Tibial nerve (tissue), 4 donors: Measurements from ENCODE around the gene DOCK1. TPM values are rescaled to one million over a fixed set of nuclear protein-coding genes. Genes with fewer than 3 reads are reported as not detected.
"Not testable (repeated sequence)": the region's sequence is repeated elsewhere in the genome, so short reads cannot be mapped to it uniquely, and the experiment has no call there.

Source experiments
- DNase-seq, 2 donors: peaks; one replicate each; pipeline ENCODE4 v3.0.0-alpha.2; 2019; ENCODE audit warnings: low spot score in 2 of 2
- H3K27ac ChIP-seq, 4 donors: fragments of 200-600 bp; sonication (generic) in 3 of 4; one replicate each; pipeline ENCODE4 v1.5.1; 2017 to 2019; ENCODE audit warnings: mild to moderate bottlenecking in 1 of 4
- H3K27me3 ChIP-seq, 2 donors: fragments of 200-600 bp; sonication (generic) in 1 of 2; one replicate each; pipeline versions ENCODE4 v1.5.1 to v1.6.0; 2017 to 2019
- H3K36me3 ChIP-seq, 3 donors: fragments of 200-600 bp; sonication (generic); one replicate each; pipeline ENCODE4 v1.5.1; 2018 to 2019
- H3K4me1 ChIP-seq, 4 donors: fragments of 200-600 bp; sonication (generic) in 3 of 4; one replicate each; pipeline ENCODE4 v1.5.1; 2017 to 2019
- H3K4me3 ChIP-seq, 4 donors: fragments of 200-600 bp; sonication (generic) in 3 of 4; one replicate each; pipeline ENCODE4 v1.5.1; 2017 to 2019; ENCODE audit warnings: mild to moderate bottlenecking in 1 of 4, moderate library complexity in 1 of 4
- H3K9me3 ChIP-seq, 4 donors: fragments of 200-600 bp; sonication (generic) in 3 of 4; one replicate each; pipeline ENCODE4 v1.5.1; 2017 to 2019
- EP300 ChIP-seq, 2 donors: sonication (generic); formaldehyde crosslinking; IDR thresholded peaks; one replicate each; pipeline ENCODE4 v1.6.1; 2017; ENCODE audit warnings: antibody characterized with exemption in 2 of 2, mild to moderate bottlenecking in 1 of 2
- POLR2A ChIP-seq, 2 donors: fragments of 450-650 bp; IDR thresholded peaks; one replicate each; pipeline ENCODE4 v1.6.1; 2017; ENCODE audit warnings: antibody characterized with exemption in 2 of 2, mild to moderate bottlenecking in 2 of 2, moderate library complexity in 2 of 2
- WGBS, 2 donors: methylation state at CpG; one replicate each; pipeline ENCODE4 v1.1.5; 2018; 5-methylcytosine and 5-hydroxymethylcytosine counted together
- total RNA-seq, 4 donors: library from RNA; depleted of rRNA; stranded (reverse); fragments of >200 nt; gene quantifications; one replicate each; pipeline ENCODE4 v1.1.0, GENCODE V29; 2016
- TF ChIP-seq, protein P1 (sequence below), 5 experiments: fragments of 200-600 bp in 3 of 5; fragments of 450-650 bp in 2 of 5; sonication (generic) in 3 of 5; IDR thresholded peaks; one replicate each; pipeline ENCODE4 v1.5.1; 2016 to 2019; ENCODE audit warnings: antibody characterized with exemption in 5 of 5, mild to moderate bottlenecking in 3 of 5, moderate library complexity in 2 of 5

Gene DOCK1
- total RNA-seq, 4 donors from 2014 or later, result 57.3 to 76.7 (median 63.7) TPM

DNA sequence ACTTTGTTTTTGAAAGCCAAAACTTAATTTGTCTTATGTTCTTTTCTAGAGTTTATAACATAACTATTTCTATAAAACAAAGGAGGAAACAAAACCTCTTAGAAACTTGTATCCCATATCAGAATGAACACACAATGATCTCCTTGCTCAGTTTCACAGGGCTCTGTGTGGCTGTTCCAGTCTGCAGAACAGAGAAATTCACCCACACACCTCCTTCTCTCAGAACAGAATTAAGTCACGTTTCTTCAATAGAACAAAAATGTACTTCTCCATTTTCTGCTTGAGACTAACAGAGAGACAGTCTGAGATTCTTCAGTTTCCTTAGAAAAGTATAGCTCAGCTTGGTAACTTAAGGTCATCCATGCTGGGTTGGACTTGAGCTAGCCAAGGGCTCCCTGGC, 15.8 kb upstream of the DOCK1 start:
- no peaks in the 10 kb centered on the region for H3K9me3 ChIP-seq
- TF ChIP-seq, protein P1, sequence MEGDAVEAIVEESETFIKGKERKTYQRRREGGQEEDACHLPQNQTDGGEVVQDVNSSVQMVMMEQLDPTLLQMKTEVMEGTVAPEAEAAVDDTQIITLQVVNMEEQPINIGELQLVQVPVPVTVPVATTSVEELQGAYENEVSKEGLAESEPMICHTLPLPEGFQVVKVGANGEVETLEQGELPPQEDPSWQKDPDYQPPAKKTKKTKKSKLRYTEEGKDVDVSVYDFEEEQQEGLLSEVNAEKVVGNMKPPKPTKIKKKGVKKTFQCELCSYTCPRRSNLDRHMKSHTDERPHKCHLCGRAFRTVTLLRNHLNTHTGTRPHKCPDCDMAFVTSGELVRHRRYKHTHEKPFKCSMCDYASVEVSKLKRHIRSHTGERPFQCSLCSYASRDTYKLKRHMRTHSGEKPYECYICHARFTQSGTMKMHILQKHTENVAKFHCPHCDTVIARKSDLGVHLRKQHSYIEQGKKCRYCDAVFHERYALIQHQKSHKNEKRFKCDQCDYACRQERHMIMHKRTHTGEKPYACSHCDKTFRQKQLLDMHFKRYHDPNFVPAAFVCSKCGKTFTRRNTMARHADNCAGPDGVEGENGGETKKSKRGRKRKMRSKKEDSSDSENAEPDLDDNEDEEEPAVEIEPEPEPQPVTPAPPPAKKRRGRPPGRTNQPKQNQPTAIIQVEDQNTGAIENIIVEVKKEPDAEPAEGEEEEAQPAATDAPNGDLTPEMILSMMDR (IDR thresholded peaks at IDR 0.05), result no peak
- TF ChIP-seq EP300 (IDR thresholded peaks at IDR 0.05) (no peak), POLR2A (IDR thresholded peaks at IDR 0.05) (no peak)
- DNase-seq, result no peak
- no peaks in the 10 kb centered on the region for H3K27me3 ChIP-seq
- no peaks in the 10 kb centered on the region for H3K4me1 ChIP-seq
- H3K36me3 ChIP-seq, result no peaks in the 10 kb centered on the region
- H3K4me3 ChIP-seq, result no peak overlapping the region
- no peak overlapping the region for H3K27ac ChIP-seq
- WGBS, 2 donors, result 30 to 40% methylated on average over 1 of the region's 1 CpG

DNA sequence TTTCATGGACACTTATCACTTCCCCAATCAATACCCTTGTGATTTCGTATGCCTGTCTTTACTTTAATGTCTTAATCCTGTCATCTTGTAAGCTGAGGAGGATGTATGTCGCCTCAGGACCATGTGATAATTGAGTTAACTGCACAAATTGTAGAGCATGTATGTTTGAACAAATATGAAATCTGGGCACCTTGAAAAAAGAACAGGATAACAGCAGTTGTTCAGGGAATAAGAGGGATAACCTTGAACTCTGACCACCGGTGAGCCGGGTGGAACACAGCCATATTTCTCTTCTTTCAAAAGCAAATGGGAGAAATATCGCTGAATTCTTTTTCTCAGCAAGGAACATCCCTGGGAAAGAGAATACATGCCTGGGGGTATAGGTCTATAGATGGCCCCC, 14.4 kb upstream of the DOCK1 start:
- H3K4me3 ChIP-seq, H3K27ac ChIP-seq, H3K9me3 ChIP-seq, H3K36me3 ChIP-seq, H3K4me1 ChIP-seq, DNase-seq, H3K27me3 ChIP-seq: not testable (repeated sequence)
- 93 to 96% methylated on average over 5 of the region's 5 CpGs for WGBS, 2 donors

DNA sequence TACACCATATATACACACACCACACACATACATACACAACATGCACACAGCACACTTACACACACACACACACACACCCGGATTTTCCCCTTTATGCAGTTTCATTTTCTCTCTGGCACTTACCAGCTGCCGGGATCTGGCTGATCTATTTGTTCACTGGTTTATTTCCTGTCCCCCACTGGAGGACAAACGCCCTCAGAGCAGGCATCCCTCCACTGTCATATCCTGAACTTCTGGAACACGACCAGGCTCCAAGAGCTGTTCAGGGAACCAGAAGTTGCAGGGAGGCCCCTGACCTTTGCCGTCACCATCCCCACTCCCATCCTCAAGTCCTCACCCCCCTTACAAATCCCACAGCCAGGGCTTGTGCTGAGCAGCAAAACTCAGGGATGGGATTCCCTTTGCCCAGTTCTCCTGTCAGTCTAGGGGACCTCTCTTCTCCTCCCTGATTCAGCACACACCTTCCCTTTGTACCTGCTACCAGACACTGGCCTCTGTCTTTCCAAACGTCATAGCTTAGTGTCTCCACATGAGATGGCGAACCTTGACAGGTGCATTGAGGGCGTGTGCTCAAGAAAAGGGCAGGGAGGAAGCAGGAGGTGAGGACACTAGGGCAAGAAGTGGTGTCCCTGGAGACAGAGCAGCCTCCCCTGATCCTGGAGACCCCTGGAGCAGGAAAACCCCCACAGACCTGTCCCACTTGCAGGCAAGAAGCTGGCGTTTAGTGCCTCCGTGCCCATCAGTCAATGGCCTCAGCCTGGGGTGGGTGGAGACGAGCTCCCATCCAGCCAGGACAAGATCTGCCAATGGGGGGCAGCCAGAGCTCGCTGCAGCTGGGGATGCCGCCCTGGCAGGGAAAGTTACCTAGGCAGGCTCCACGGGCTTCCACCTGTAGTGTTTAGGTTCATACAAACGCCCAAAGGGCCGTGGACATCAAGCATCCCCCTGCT, 12.7 kb upstream of the DOCK1 start:
- Histone ChIP-seq H3K27me3 (no peaks in the 10 kb centered on the region), H3K9me3 (no peaks in the 10 kb centered on the region), H3K4me3 (no peak overlapping the region), H3K4me1 (no peaks in the 10 kb centered on the region), H3K36me3 (no peaks in the 10 kb centered on the region), H3K27ac (no peak overlapping the region)
- WGBS, 2 donors, result 63 to 65% methylated on average over 13 to 16 of the region's 16 CpGs
- DNase-seq, result no peak
- TF ChIP-seq, protein P1 (IDR thresholded peaks at IDR 0.05), result no peak
- TF ChIP-seq POLR2A (IDR thresholded peaks at IDR 0.05) (no peak), EP300 (IDR thresholded peaks at IDR 0.05) (no peak)

DNA sequence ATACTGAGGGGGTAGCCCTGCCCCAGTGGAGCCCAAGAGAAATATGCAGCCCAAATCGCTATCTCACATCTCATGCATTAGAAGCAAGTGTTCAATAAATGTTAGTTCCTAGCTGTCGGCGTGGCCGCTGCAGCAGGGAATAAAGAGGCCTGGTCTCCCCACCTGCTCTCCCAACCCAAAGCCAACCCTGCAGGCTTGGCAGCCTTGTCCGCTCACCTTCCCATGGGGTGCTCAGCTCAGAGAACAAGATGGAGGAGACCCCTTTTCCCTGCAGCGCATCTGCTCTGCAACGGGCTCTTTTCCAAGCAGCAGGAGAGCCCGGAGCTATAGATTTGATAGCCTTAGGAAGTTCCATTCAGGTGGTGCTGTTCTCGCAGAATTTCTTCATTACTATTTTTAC, 12.0 kb upstream of the DOCK1 start:
- Histone ChIP-seq H3K27ac (no peak overlapping the region), H3K27me3 (no peaks in the 10 kb centered on the region), H3K9me3 (peaks cover 0 to 6% (median 0%) of the 10 kb centered on the region in 4 donors), H3K4me3 (no peak overlapping the region), H3K4me1 (no peaks in the 10 kb centered on the region), H3K36me3 (no peaks in the 10 kb centered on the region)
- TF ChIP-seq POLR2A (IDR thresholded peaks at IDR 0.05) (no peak), EP300 (IDR thresholded peaks at IDR 0.05) (no peak)
- TF ChIP-seq, protein P1 (IDR thresholded peaks at IDR 0.05), result no peak
- no peak for DNase-seq
- WGBS, 2 donors, result 85 to 89% methylated on average over 9 of the region's 9 CpGs

DNA sequence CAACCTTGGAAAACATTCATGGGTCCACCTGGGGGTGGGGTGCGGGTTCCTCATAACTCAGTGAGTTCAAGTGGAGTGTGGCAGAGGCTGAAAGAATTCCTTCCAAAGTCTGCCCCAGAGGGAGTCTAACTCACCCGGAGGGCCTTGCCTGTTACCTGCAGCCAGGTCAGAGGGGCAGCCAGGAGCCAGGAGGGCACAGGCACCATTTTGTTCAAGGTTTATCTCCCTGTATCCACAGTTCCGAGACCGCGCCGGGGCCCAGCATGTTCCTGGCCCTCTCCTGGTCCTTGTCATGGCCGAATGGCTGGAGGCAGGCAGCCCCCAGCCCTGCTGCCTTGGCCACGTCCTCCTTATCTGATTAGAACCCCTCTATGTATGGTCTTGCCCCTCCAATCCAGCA, 11.4 kb upstream of the DOCK1 start:
- TF ChIP-seq EP300 (IDR thresholded peaks at IDR 0.05) (no peak), POLR2A (IDR thresholded peaks at IDR 0.05) (no peak)
- TF ChIP-seq, protein P1 (IDR thresholded peaks at IDR 0.05), result no peak
- 80 to 90% methylated on average over 8 of the region's 8 CpGs for WGBS, 2 donors
- H3K36me3 ChIP-seq, result no peaks in the 10 kb centered on the region
- no peak for DNase-seq
- no peak overlapping the region for H3K27ac ChIP-seq
- H3K4me3 ChIP-seq, result no peak overlapping the region
- peaks cover 0 to 11% (median 0%) of the 10 kb centered on the region in 4 donors for H3K9me3 ChIP-seq
- no peaks in the 10 kb centered on the region for H3K4me1 ChIP-seq
- no peaks in the 10 kb centered on the region for H3K27me3 ChIP-seq
